GM23338 (cell line): ENCODE data around the gene PERM1. TPM values are rescaled to one million over a fixed set of nuclear protein-coding genes. Genes with fewer than 3 reads are reported as not detected.
A peak's percentile ranks its signal among the peaks of the same experiment; 100 is the strongest.

Experiments used
- ATAC-seq: fragments of 200-7000 bp; cut with Tn5 transposase; 3 replicates; pipeline ENCODE4 v1.9.1; 2020
- DNase-seq: peaks from one replicate; pipeline ENCODE4 v3.0.0-alpha.2; 2015; ENCODE audit warnings: low spot score
- H2AFZ ChIP-seq: fragments of 200-600 bp; sonication (generic); 2 replicates; pipeline ENCODE4 v1.8.0; 2016; ENCODE audit warnings: antibody characterized with exemption, mild to moderate bottlenecking, moderate library complexity
- H3F3A ChIP-seq: fragments of 200-600 bp; sonication (generic); replicated peaks from 2 replicates; pipeline ENCODE4 v1.8.0; 2017; ENCODE audit warnings: antibody characterized with exemption, mixed run types, low read depth
- H3K27ac ChIP-seq: fragments of 200-600 bp; sonication (generic); 2 replicates; pipeline ENCODE4 v1.6.1; 2016; ENCODE audit warnings: low read depth
- H3K27me3 ChIP-seq: fragments of 200-600 bp; sonication (generic); 2 replicates; pipeline ENCODE4 v1.8.0; 2016; ENCODE audit warnings: mild to moderate bottlenecking, mixed run types, moderate library complexity; ENCODE audit not compliant: insufficient read depth
- H3K36me3 ChIP-seq: fragments of 200-600 bp; sonication (generic); 2 replicates; pipeline ENCODE4 v1.8.0; 2016; ENCODE audit warnings: mild to moderate bottlenecking; ENCODE audit not compliant: insufficient read depth
- H3K4me1 ChIP-seq: fragments of 200-600 bp; sonication (generic); 2 replicates; pipeline ENCODE4 v1.8.0; 2016; ENCODE audit warnings: mild to moderate bottlenecking, moderate library complexity; ENCODE audit not compliant: insufficient read depth
- H3K4me2 ChIP-seq: fragments of 200-600 bp; sonication (generic); 2 replicates; pipeline ENCODE4 v1.7.1; 2017; ENCODE audit warnings: mixed run types
- H3K4me3 ChIP-seq: fragments of 200-600 bp; sonication (generic); 2 replicates; pipeline ENCODE4 v1.6.1; 2016; ENCODE audit warnings: mixed run types
- H3K79me2 ChIP-seq: fragments of 200-600 bp; sonication (generic); replicated peaks from 2 replicates; pipeline ENCODE4 v1.8.0; 2017; ENCODE audit warnings: mild to moderate bottlenecking; ENCODE audit not compliant: insufficient read depth
- H3K9me2 ChIP-seq: fragments of 200-600 bp; sonication (generic); 2 replicates; pipeline ENCODE4 v1.8.0; 2017; ENCODE audit not compliant: insufficient read depth
- H4K20me1 ChIP-seq: fragments of 200-600 bp; sonication (generic); replicated peaks from 2 replicates; pipeline ENCODE4 v1.8.0; 2017; ENCODE audit warnings: mild to moderate bottlenecking; ENCODE audit not compliant: insufficient read depth
- H3K27ac Mint-ChIP-seq: 2 replicates; pipeline ENCODE4 v1.8.0; 2020; ENCODE audit warnings: inconsistent platforms, mild to moderate bottlenecking, moderate library complexity, mixed read lengths
- H3K27me3 Mint-ChIP-seq: 3 replicates; pipeline ENCODE4 v1.8.0; 2022; ENCODE audit warnings: low read depth, mild to moderate bottlenecking, moderate library complexity, mixed read lengths, inconsistent platforms; ENCODE audit not compliant: insufficient read depth, poor library complexity
- H3K36me3 Mint-ChIP-seq: 3 replicates; pipeline ENCODE4 v1.8.0; 2021; ENCODE audit warnings: low read depth, mild to moderate bottlenecking, inconsistent platforms, moderate library complexity, mixed read lengths
- H3K4me1 Mint-ChIP-seq: 3 replicates; pipeline ENCODE4 v1.8.0; 2020; ENCODE audit warnings: mild to moderate bottlenecking, inconsistent platforms, mixed read lengths
- H3K4me3 Mint-ChIP-seq: 3 replicates; pipeline ENCODE4 v1.8.0; 2021; ENCODE audit warnings: moderate library complexity, mild to moderate bottlenecking, inconsistent platforms, mixed read lengths
- H3K9me3 Mint-ChIP-seq: 3 replicates; pipeline ENCODE4 v1.8.0; 2020; ENCODE audit warnings: moderate library complexity, mild to moderate bottlenecking, inconsistent platforms, mixed read lengths
- CREB1 ChIP-seq: fragments of 250-450 bp; sonication (Bioruptor Pico); IDR thresholded peaks from 2 replicates; pipeline ENCODE4 v1.5.0; 2020; ENCODE audit warnings: low read depth, mild to moderate bottlenecking, moderate library complexity
- CTCF ChIP-seq, 2 experiments: fragments of 200-600 bp in 1 of 2; sonication (generic) in 1 of 2; conservative IDR thresholded peaks; 2 replicates each; pipeline versions ENCODE4 v1.5.1 to v1.6.1; 2016 to 2017; ENCODE audit warnings: antibody characterized with exemption in 2 of 2, low read depth in 2 of 2, mild to moderate bottlenecking in 2 of 2, moderate library complexity in 1 of 2
- ETS1 ChIP-seq: IDR thresholded peaks from 2 replicates; pipeline ENCODE4 v1.6.1; 2016; ENCODE audit warnings: antibody characterized with exemption
- EZH2 ChIP-seq: fragments of 200-600 bp; sonication (generic); IDR thresholded peaks from one replicate; pipeline ENCODE4 v1.8.0; 2017; ENCODE audit warnings: antibody characterized with exemption, mild to moderate bottlenecking, low read depth; ENCODE audit not compliant: unreplicated experiment
- EZH2phosphoT487 ChIP-seq: fragments of 200-600 bp; sonication (generic); IDR thresholded peaks from one replicate; pipeline ENCODE4 v1.8.1; 2018; ENCODE audit warnings: antibody characterized with exemption; ENCODE audit not compliant: unreplicated experiment
- JUNB ChIP-seq: IDR thresholded peaks from one replicate; pipeline ENCODE4 v1.6.1; 2016; ENCODE audit warnings: antibody characterized with exemption; ENCODE audit not compliant: unreplicated experiment
- NANOG ChIP-seq: IDR thresholded peaks from 2 replicates; pipeline ENCODE4 v1.6.1; 2016; ENCODE audit warnings: antibody characterized with exemption, borderline replicate concordance
- POLR2AphosphoS5 ChIP-seq: IDR thresholded peaks from 2 replicates; pipeline ENCODE4 v1.6.1; 2016; ENCODE audit warnings: antibody characterized with exemption, low read depth
- REST ChIP-seq: IDR thresholded peaks from one replicate; pipeline ENCODE4 v1.6.1; 2018; ENCODE audit warnings: antibody characterized with exemption; ENCODE audit not compliant: unreplicated experiment
- STAT1 ChIP-seq: IDR thresholded peaks from one replicate; pipeline ENCODE4 v1.6.1; 2016; ENCODE audit warnings: antibody characterized with exemption; ENCODE audit not compliant: unreplicated experiment
- ZNF114 ChIP-seq: fragments of 250-450 bp; sonication (Bioruptor Pico); IDR thresholded peaks from 2 replicates; pipeline ENCODE4 v1.5.0; 2020; ENCODE audit warnings: mild to moderate bottlenecking, moderate library complexity
- ZNF331 ChIP-seq: fragments of 250-450 bp; sonication (Bioruptor Pico); IDR thresholded peaks from 2 replicates; pipeline ENCODE4 v1.5.0; 2020; ENCODE audit warnings: low read depth, mild to moderate bottlenecking, moderate library complexity
- ZNF462 ChIP-seq: fragments of 250-450 bp; sonication (Bioruptor Pico); IDR thresholded peaks from 2 replicates; pipeline ENCODE4 v1.5.0; 2020; ENCODE audit warnings: mild to moderate bottlenecking, moderate library complexity
- polyA plus RNA-seq: library from polyadenylated mRNA; unstranded; fragments of >200 nt; fragmentation: Nextera tagmentation; extraction: Ambion mirVana; gene quantifications from 2 replicates; pipeline ENCODE4 v1.2.1, GENCODE V29; 2016
- total RNA-seq: library from RNA; depleted of rRNA; stranded (reverse); fragments of >200 nt; shearing (Covaris generic); gene quantifications from 2 replicates; pipeline ENCODE4 v1.2.3, GENCODE V29; 2014

PERM1 gene
- total and polyA plus RNA-seq, 2 experiments from 2014 or later = 1.1 TPM; not detected in 1

GRCh38 chr1:998995-999724 lies 17.3 kb upstream of the PERM1 start:
- Mint-ChIP-seq H3K27me3 (peaks cover 73% of the 10 kb centered on the region), H3K9me3 (peaks cover 2% of the 10 kb centered on the region; the same call in 1 of the 3 replicates), H3K4me3 (peak overlapping the region; percentile 52; the same call in 2 of the 3 replicates), H3K27ac (no peak overlapping the region), H3K4me1 (peaks cover 5% of the 10 kb centered on the region), H3K36me3 (no peaks in the 10 kb centered on the region; the same call in 2 of the 3 replicates)
- H3K27ac ChIP-seq = no peak overlapping the region
- H3K9me2 ChIP-seq = no peaks in the 10 kb centered on the region
- H4K20me1 ChIP-seq = no peaks in the 10 kb centered on the region
- peaks cover 8% of the 10 kb centered on the region for H3K4me1 ChIP-seq
- H3K36me3 ChIP-seq = no peaks in the 10 kb centered on the region
- peaks cover 91% of the 10 kb centered on the region for H3K27me3 ChIP-seq
- peak overlapping the region; percentile 71 for H3K4me3 ChIP-seq
- TF ChIP-seq ZNF331 (CRISPR knock-in tag) (no peak), REST (no peak), EZH2phosphoT487 (peak; percentile 30), CTCF (conservative IDR thresholded peaks at IDR 0.05; ENCODE audit: low read depth in 2 of 2) (no peak), JUNB (no peak), NANOG (no peak), EZH2 (peak; percentile 70), POLR2AphosphoS5 (no peak), STAT1 (no peak), ZNF114 (CRISPR knock-in tag) (no peak), CREB1 (CRISPR knock-in tag) (peak; percentile 73), ETS1 (no peak), ZNF462 (CRISPR knock-in tag) (no peak)
- peak; percentile 53 for DNase-seq
- no peaks in the 10 kb centered on the region for H3K79me2 ChIP-seq
- H3K4me2 ChIP-seq = peak overlapping the region; percentile 82
- H2AFZ ChIP-seq = no peak overlapping the region
- peaks cover 6% of the 10 kb centered on the region; the same call in 1 of the 2 replicates for H3F3A ChIP-seq
- ATAC-seq = peak; percentile 0; the same call in 2 of the 3 replicates
